ENCODE data around the gene CFB. TPM values are rescaled to one million over a fixed set of nuclear protein-coding genes. Genes with fewer than 3 reads are reported as not detected.

The CFB gene
- polyA plus RNA-seq, 1 of the 3 experiments (the other 2 are of a cell fraction): 42.1 TPM

GRCh38 chr6:31935021-31935420 is 10.9 kb upstream of the CFB start:
- H3K79me2 ChIP-seq (ENCODE audit: insufficient read depth): no peaks in the 10 kb centered on the region
- peaks cover 0 to under 1% of the 10 kb centered on the region in 2 experiments; a peak in 1 of 4 replicates for H3K4me1 ChIP-seq (ENCODE audit: control insufficient read depth in 1 of 2, insufficient read depth in 2 of 2, low read depth in 1 of 2, low read length in 1 of 2)
- no peak overlapping the region for H3K9ac ChIP-seq
- ChIA-PET POLR2A (no interaction called here), CTCF (interaction anchor here (0.7 to 0.8 kb wide), 2 partner anchors 17 to 868 kb away, joined by 3 to 6 read pairs; no protein-coding TSS in a partner anchor)
- no peak for TF ChIP-seq POLR2AphosphoS5 (IDR thresholded peaks at IDR 0.05; ENCODE audit: low read depth, low read length)
- TF ChIP-seq ZBTB33 (IDR thresholded peaks at IDR 0.05; ENCODE audit: borderline replicate concordance, low read depth): no peak
- no peak for TF ChIP-seq FOSL2 (IDR thresholded peaks at IDR 0.05; ENCODE audit: borderline replicate concordance, low read depth)
- no peak for TF ChIP-seq CTCF (IDR thresholded peaks at IDR 0.05)
- H4K20me1 ChIP-seq (ENCODE audit: insufficient read depth): no peaks in the 10 kb centered on the region
- no peaks in the 10 kb centered on the region for H3K9me3 ChIP-seq
- no peaks in the 10 kb centered on the region for H3F3A ChIP-seq (replicated peaks; ENCODE audit: insufficient read depth)
- no peaks in the 10 kb centered on the region for H3K36me3 ChIP-seq (replicated peaks in 1 of 2; ENCODE audit: control insufficient read depth in 1 of 2, insufficient read depth in 2 of 2, low read length in 1 of 2)
- H3K9me2 ChIP-seq: no peaks in the 10 kb centered on the region
- WGBS (ENCODE audit: low lambda C conversion rate): 63% methylated on average over 3 of the region's 3 CpGs
- H3K4me2 ChIP-seq: no peak overlapping the region
- no peak overlapping the region for H2AFZ ChIP-seq (ENCODE audit: low read depth)
- no peak overlapping the region for H3K27ac ChIP-seq (ENCODE audit: low read depth in 2 of 2, low read length in 1 of 2)
- H3K27me3 ChIP-seq (ENCODE audit: insufficient read depth): no peaks in the 10 kb centered on the region; the same call in 1 of the 2 replicates
- H3K4me3 ChIP-seq (ENCODE audit: low read depth in 2 of 2, low read length in 1 of 2): no peak overlapping the region
- DNase-seq: no peak

GRCh38 chr6:31935823-31936222 is 10.1 kb upstream of the CFB start:
- H3F3A ChIP-seq (replicated peaks; ENCODE audit: insufficient read depth): no peaks in the 10 kb centered on the region
- no peaks in the 10 kb centered on the region for H3K79me2 ChIP-seq (ENCODE audit: insufficient read depth)
- no peak for DNase-seq
- no peak overlapping the region for H2AFZ ChIP-seq (ENCODE audit: low read depth)
- 48% methylated on average over 8 of the region's 9 CpGs for WGBS (ENCODE audit: low lambda C conversion rate)
- CTCF ChIA-PET: interaction anchor here (0.8 to 1.4 kb wide), 2 partner anchors 16 to 48 kb away, joined by 3 to 6 read pairs; no protein-coding TSS in a partner anchor
- H4K20me1 ChIP-seq (ENCODE audit: insufficient read depth): no peaks in the 10 kb centered on the region
- no peak overlapping the region for H3K4me3 ChIP-seq (ENCODE audit: low read depth in 2 of 2, low read length in 1 of 2)
- POLR2A ChIA-PET: no interaction called here
- no peaks in the 10 kb centered on the region for H3K9me3 ChIP-seq
- H3K27me3 ChIP-seq (ENCODE audit: insufficient read depth): no peaks in the 10 kb centered on the region; the same call in 1 of the 2 replicates
- H3K36me3 ChIP-seq (replicated peaks in 1 of 2; ENCODE audit: control insufficient read depth in 1 of 2, insufficient read depth in 2 of 2, low read length in 1 of 2): no peaks in the 10 kb centered on the region
- no peak overlapping the region for H3K9ac ChIP-seq
- H3K4me1 ChIP-seq (ENCODE audit: control insufficient read depth in 1 of 2, insufficient read depth in 2 of 2, low read depth in 1 of 2, low read length in 1 of 2): peaks cover 0 to 3% of the 10 kb centered on the region in 2 experiments; a peak in 1 of 4 replicates
- no peak overlapping the region for H3K27ac ChIP-seq (ENCODE audit: low read depth in 2 of 2, low read length in 1 of 2)
- no peak overlapping the region for H3K4me2 ChIP-seq
- H3K9me2 ChIP-seq: no peaks in the 10 kb centered on the region
- TF ChIP-seq MEF2A (IDR thresholded peaks at IDR 0.05; ENCODE audit: borderline replicate concordance, low read depth): no peak
- no peak for TF ChIP-seq CTCF (IDR thresholded peaks at IDR 0.05)
- no peak for TF ChIP-seq YY1 (IDR thresholded peaks at IDR 0.05; ENCODE audit: low read depth)
- TF ChIP-seq REST (IDR thresholded peaks at IDR 0.05; ENCODE audit: low read depth, low read length): no peak
- TF ChIP-seq IRF3 (IDR thresholded peaks at IDR 0.05; ENCODE audit: low read depth, low read length): no peak
- no peak for TF ChIP-seq ELF1 (IDR thresholded peaks at IDR 0.05)
- TF ChIP-seq ZBTB33 (IDR thresholded peaks at IDR 0.05; ENCODE audit: borderline replicate concordance, low read depth): no peak
- no peak for TF ChIP-seq NFIC (IDR thresholded peaks at IDR 0.05; ENCODE audit: borderline replicate concordance)
- no peak for TF ChIP-seq FOXM1 (IDR thresholded peaks at IDR 0.05; ENCODE audit: low read depth)
- TF ChIP-seq RCOR1 (IDR thresholded peaks at IDR 0.05; ENCODE audit: low read length): no peak
- TF ChIP-seq RXRA (IDR thresholded peaks at IDR 0.05; ENCODE audit: borderline replicate concordance, low read depth): no peak
